GM18511 (cell line): ENCODE results near the gene SNX27.
"Not testable (repeated sequence)": the region's sequence is repeated elsewhere in the genome, so short reads cannot be mapped to it uniquely, and the experiment has no call there.

Source experiments
- ATAC-seq: cut with Tn5 transposase; IDR thresholded peaks from one replicate; pipeline ENCODE4 v1.9.1; 2021; ENCODE audit warnings: mild to moderate bottlenecking, moderate library complexity; ENCODE audit not compliant: unreplicated experiment

Gene SNX27

GRCh38 chr1:151638074-151638775 is 26.4 kb downstream of the SNX27 start:
- ATAC-seq = no peak

DNA sequence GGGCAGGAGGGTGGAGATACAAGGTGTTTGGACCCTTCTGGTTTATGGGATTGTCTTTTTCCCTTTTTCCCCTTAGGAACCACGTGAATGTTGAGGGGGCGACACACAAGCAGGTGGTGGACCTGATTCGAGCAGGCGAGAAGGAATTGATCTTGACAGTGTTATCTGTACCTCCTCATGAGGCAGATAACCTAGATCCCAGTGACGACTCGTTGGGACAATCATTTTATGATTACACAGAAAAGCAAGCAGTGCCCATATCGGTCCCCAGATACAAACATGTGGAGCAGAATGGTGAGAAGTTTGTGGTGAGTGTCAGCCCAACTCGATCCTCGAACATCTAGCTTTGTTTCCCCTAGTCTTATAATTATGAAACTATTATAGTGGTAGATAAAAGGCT is 27.0 kb downstream of the SNX27 start:
- ATAC-seq = no peak

DNA sequence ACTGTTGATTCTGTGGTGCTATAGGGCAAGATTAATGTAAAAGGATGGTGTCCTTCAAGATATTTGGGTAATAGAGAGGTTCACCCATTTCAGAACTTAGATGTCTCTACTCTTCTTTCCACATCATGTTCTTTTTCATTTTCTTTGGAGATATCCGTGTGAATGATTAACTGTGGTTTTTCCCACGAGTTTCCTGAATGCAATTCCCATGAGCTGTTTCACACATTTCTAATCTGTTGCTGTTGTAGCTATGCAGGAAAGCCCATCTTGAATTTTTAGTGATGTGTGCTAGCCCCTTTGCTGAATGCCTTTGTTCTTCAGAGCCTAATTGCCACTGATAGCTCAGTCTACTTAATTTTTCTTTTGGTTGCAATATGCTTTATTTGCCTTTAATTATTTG is 27.6 kb downstream of the SNX27 start:
- no peak for ATAC-seq

- no peak for ATAC-seq
Observed at GRCh38 chr1:151641229-151641628, 29.4 kb downstream of the SNX27 start.

DNA sequence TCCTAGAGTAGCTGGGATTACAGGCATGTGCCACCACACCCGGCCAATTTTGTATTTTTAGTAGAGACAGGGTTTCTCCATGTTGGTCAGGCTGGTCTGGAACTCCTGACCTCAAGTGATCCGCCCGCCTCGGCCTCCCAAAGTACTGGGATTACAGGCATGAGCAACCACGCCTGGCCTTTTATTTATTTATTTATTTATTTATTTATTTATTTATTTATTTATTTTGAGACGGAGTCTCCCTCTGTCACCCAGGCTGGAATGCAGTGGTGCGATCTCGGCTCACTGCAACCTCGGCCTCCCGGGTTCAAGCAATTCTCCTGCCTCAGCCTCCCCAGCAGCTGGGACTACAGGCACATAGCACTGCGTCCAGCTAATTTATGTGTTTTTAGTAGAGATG is 31.2 kb downstream of the SNX27 start:
- ATAC-seq = not testable (repeated sequence)

DNA sequence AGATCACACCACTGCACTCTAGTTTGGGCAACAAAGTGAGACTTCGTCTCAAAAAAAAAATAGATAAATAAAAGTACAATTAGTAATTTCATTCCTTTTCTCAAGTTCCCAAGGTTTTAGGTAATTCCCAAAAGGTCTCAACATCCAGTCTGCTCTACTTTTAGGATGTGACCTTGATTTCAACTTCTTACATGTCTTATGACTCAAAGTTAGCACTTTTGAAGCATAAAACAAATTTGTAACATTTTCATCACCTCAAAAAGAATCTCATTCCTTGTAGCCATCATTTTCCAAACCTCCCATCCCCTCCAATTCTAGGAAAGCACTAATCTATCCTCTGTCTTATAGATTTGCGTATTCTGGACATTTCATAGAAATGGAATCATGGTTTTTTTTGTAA is 32.2 kb downstream of the SNX27 start:
- ATAC-seq = no peak

DNA sequence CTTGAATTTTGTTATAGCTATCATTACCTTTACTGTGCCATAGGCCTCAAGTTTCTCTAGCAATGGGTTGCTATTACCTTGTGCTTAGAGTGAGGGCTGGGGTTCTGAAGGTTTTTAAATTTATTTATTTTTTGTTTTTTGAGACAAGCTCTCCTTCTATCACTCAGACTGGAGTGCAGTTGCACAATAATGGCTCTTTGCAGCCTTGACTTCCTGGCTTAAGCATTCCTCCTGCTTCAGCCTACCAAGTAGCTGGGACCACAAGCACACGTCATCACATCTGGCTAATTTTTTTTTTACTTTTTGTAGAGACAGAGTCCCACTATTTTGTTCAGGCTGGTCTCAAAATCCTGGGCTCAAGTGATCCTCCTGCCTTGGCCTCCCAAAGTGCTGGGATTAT is 41.5 kb downstream of the SNX27 start:
- ATAC-seq = no peak

DNA sequence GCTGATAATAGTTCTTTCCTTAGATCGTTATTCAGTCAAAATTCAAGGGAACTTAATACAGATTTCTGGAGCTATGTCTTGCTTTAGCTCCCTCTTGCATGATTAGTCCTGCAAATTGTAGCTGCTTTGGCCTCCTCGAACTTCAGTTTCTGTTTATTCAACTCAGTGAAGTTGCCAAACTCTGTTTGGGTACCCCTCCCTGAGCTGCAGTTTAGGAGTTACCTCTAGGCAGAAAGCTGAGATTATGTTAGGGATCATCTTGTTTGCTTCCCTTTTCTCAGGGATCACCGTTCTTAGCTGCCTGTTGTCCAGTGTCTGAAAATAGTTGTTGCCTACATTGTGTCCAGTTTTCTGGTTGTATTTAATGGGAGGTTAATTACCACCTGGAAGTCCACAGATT is 43.5 kb downstream of the SNX27 start:
- ATAC-seq = no peak

GRCh38 chr1:151661751-151662150 is 49.9 kb downstream of the SNX27 start:
- no peak for ATAC-seq

DNA sequence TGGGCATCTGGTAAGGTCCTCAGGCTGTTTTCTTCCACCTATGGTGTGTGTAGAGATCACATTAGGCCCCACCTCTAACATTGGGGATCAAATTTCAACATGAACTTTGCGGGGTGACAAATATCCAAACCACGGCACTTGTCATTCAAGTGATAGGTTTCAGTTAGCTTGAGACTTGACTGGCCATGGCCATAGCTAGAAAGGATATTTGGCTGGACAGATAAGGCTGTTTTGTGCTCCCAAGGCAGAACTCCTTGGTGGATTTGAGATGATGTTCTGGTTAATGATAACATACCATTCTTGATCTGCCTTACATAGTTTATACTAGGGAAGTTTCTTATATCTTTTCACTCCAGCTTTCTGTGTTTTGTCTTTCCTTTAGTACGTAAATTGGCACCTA is 56.2 kb downstream of the SNX27 start:
- no peak for ATAC-seq

DNA sequence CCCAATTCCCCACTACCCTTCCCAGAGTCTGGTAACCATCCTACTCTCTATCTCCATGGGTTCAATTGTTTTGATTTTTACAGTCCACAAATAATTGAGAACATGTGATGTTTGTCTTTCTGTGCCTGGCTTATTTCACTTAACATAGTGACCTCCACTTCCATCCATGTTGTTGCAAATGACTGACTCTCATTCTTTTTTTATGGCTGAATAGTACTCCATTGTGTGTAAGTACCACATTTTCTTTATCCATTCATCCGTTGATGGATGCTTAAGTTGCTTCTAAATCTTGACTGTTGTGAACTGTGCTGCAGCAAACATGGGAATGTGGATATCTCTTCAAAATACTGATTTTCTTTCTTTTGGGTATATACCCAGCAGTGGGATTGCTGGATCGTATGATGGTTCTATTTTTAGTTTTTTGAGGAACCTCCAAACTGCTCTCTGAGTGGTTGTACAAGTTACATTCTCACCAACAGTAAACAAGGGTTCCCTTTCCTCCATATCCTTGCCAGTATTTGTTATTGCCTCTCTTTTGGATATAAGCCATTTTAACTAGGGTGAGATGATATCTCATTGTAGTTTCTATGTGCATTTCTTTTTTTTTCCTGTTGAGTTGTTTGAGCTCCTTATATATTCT is 58.3 kb downstream of the SNX27 start:
- ATAC-seq = not testable (repeated sequence)

DNA sequence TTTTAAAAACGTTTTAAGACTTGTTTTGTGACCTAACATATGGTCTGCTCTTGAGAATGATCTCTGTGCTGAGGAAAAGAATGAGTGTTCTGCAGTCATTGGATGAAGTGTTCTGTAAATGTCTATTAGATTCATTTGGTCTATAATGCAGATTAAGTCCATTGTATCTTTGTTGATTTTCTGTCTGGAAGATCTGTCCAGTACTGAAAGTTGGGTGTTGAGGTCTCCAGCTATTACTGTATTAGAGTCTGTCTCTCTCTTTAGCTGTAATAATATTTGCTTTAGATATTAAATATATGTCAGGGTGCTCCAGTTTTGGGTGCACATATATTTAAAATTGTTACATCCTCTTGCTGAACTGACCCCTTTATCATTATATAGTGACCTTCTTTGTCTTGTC is 61.6 kb downstream of the SNX27 start:
- ATAC-seq = no peak

- no peak for ATAC-seq
Observed at GRCh38 chr1:151680391-151680790, 68.5 kb downstream of the SNX27 start.

DNA sequence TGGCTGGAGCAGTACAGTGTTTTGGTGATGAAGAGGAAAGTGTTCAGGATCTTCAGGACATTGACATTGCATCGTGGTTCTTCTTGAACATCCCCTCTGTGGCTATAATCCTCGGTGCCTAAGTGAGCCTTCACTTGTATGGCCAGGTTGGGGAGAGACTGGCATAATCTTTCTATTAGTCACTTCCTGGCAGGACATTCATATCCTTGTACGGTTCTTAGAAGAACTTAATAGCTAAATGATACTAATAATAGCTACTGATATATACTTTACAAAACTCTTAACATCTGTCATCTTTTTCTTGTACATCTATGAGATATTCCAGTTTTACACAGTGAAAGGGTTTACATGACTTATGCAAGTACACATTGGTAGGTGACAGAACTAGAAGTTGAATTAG is 69.0 kb downstream of the SNX27 start:
- no peak for ATAC-seq

DNA sequence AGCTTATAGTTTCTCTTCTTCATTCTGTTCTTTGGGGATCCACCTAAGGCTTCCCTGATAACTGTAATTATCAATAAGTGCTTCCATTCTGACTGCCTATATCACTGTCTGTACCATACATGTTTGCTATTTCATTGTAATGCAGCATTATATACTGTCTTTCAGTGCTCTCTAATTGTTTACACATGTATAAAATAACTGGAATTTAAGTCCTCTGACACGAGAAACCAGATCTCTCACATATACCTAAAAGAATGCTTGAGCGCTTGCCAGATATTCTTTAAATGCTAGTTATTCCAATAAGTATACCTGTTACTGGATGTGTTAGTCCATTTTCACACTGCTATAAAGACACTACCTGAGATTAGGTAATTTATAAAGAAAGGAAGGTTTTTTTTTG is 70.1 kb downstream of the SNX27 start:
- ATAC-seq = no peak

GRCh38 chr1:151682901-151683300 is 71.1 kb downstream of the SNX27 start:
- not testable (repeated sequence) for ATAC-seq

DNA sequence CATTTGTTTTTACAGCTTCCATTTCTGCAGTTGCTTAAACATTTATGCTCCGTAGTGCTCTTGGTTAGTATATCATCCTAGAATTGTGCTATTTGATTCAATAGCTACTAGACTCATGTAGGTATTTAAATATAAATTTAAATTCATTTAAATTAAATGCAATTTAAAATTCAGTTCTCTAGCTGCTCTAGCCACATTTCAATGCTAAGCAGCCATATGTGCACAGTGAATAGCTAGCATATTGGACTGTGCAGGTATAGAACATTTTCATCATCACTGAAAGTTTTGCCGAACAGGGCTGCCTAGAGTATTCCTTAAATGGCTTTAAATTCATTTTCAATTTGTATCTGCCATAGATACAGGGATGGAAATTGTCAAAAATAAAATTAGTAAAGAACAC is 72.3 kb downstream of the SNX27 start:
- ATAC-seq = no peak

DNA sequence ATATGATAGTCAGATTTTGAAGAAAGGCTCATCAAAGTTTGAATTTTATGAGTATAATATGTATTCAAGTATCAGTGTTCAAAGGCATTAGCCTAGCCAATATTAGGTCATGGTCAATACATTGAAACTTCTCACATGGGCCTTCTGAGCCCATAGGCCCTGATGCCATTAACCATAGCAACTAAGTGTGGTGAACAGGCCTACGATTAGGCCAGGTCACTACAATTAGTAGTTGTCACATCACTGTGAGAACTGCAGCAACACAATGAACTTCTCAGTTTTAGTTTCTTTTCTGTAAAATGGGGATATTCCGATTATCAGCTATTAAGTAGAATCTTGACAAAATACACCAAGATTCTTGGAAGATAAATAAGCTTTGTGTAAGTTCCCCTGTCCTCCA is 74.7 kb downstream of the SNX27 start:
- no peak for ATAC-seq

- ATAC-seq = no peak
Observed at GRCh38 chr1:151689494-151689893, 77.6 kb downstream of the SNX27 start.

DNA sequence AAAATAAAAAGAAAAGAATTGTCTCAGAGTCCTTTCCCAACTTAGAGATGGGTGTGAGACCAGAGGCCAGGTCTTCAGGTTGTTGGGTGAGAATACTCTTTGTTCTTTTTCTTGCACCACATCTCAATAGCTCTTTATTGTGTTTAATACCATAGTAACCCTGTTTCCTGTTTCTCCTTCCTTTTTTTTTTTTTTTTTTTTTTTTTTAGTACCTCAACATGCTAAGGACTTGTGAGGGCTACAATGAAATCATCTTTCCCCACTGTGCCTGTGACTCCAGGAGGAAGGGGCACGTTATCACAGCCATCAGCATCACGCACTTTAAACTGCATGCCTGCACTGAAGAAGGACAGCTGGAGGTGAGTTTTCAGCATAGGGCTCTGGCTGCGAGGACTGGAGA is 80.4 kb downstream of the SNX27 start:
- no peak for ATAC-seq

GRCh38 chr1:151693057-151693651 is 81.3 kb downstream of the SNX27 start:
- ATAC-seq = no peak

GRCh38 chr1:151701515-151701914 is 89.7 kb downstream of the SNX27 start:
- ATAC-seq = no peak
